ENCODE results near the gene ADA.
"Not testable (repeated sequence)": the region's sequence is repeated elsewhere in the genome, so short reads cannot be mapped to it uniquely, and the experiment has no call there.

ADA gene

GRCh38 chr20:44599715-44600114 lies 51.8 kb downstream of the ADA start:
- TF ChIP-seq ZNF274 (IDR thresholded peaks at IDR 0.05; ENCODE audit: low read depth, low read length) = no peak

GRCh38 chr20:44598423-44599305 lies 52.8 kb downstream of the ADA start:
- H3K4me3 ChIP-seq (ENCODE audit: low read length) = no peak overlapping the region; the same call in 1 of the 2 replicates
- no peak for TF ChIP-seq ZNF274 (IDR thresholded peaks at IDR 0.05; ENCODE audit: low read depth, low read length)

More at GRCh38 chr20:44599715-44600114, 51.8 kb downstream of the ADA start:
- no peak overlapping the region for H3K4me3 ChIP-seq (ENCODE audit: low read length)

GRCh38 chr20:44597930-44598329 lies 53.6 kb downstream of the ADA start:
- TF ChIP-seq ZNF274 (IDR thresholded peaks at IDR 0.05; ENCODE audit: low read depth, low read length) = no peak
- H3K4me3 ChIP-seq (ENCODE audit: low read length) = no peak overlapping the region

- H3K4me3 ChIP-seq (ENCODE audit: low read length) = no peak overlapping the region
- TF ChIP-seq ZNF274 (IDR thresholded peaks at IDR 0.05; ENCODE audit: low read depth, low read length) = no peak
Measured at GRCh38 chr20:44597516-44597915, 54.0 kb downstream of the ADA start.

- TF ChIP-seq ZNF274 (IDR thresholded peaks at IDR 0.05; ENCODE audit: low read depth, low read length) = no peak
- H3K4me3 ChIP-seq (ENCODE audit: low read length) = no peak overlapping the region
Measured at GRCh38 chr20:44596876-44597275, 54.6 kb downstream of the ADA start.

GRCh38 chr20:44596010-44596409 lies 55.5 kb downstream of the ADA start:
- no peak for TF ChIP-seq ZNF274 (IDR thresholded peaks at IDR 0.05; ENCODE audit: low read depth, low read length)
- H3K4me3 ChIP-seq (ENCODE audit: low read length) = no peak overlapping the region

GRCh38 chr20:44594730-44595129 lies 56.8 kb downstream of the ADA start:
- no peak overlapping the region for H3K4me3 ChIP-seq (ENCODE audit: low read length)
- TF ChIP-seq ZNF274 (IDR thresholded peaks at IDR 0.05; ENCODE audit: low read depth, low read length) = no peak

GRCh38 chr20:44593751-44594150 lies 57.7 kb downstream of the ADA start:
- TF ChIP-seq ZNF274 (IDR thresholded peaks at IDR 0.05; ENCODE audit: low read depth, low read length) = no peak
- H3K4me3 ChIP-seq (ENCODE audit: low read length) = no peak overlapping the region

- TF ChIP-seq ZNF274 (IDR thresholded peaks at IDR 0.05; ENCODE audit: low read depth, low read length) = no peak
Measured at GRCh38 chr20:44592366-44592765, 59.1 kb downstream of the ADA start.

GRCh38 chr20:44590980-44591778 lies 60.3 kb downstream of the ADA start:
- no peak overlapping the region for H3K4me3 ChIP-seq (ENCODE audit: low read length)
- no peak for TF ChIP-seq ZNF274 (IDR thresholded peaks at IDR 0.05; ENCODE audit: low read depth, low read length)

More at GRCh38 chr20:44592366-44592765, 59.1 kb downstream of the ADA start:
- H3K4me3 ChIP-seq (ENCODE audit: low read length) = no peak overlapping the region

GRCh38 chr20:44589537-44589936 lies 62.0 kb downstream of the ADA start:
- no peak overlapping the region for H3K4me3 ChIP-seq (ENCODE audit: low read length)
- no peak for TF ChIP-seq ZNF274 (IDR thresholded peaks at IDR 0.05; ENCODE audit: low read depth, low read length)

GRCh38 chr20:44588321-44588720 lies 63.2 kb downstream of the ADA start:
- not testable (repeated sequence) for H3K4me3 ChIP-seq (ENCODE audit: low read length)

- H3K4me3 ChIP-seq (ENCODE audit: low read length) = peak overlapping the region; percentile 11; the same call in 1 of the 2 replicates
- TF ChIP-seq ZNF274 (IDR thresholded peaks at IDR 0.05; ENCODE audit: low read depth, low read length) = no peak
Measured at GRCh38 chr20:44587035-44587980, 64.2 kb downstream of the ADA start.

Measured in GM08714 (cell line).